Activated T-cell treated with anti-CD3 and anti-CD28 coated beads, Interleukin-2, amount 50 U/mL, for 24 hours (primary cell): ENCODE measurements around the gene PKMYT1.

Experiments
- DNase-seq: peaks from one replicate; pipeline ENCODE4 v3.0.0-alpha.2; 2020
- H3K27ac Mint-ChIP-seq: 2 replicates; pipeline ENCODE4 v1.8.0; 2020; ENCODE audit warnings: mild to moderate bottlenecking, mixed read lengths
- H3K27me3 Mint-ChIP-seq: 2 replicates; pipeline ENCODE4 v1.8.0; 2020; ENCODE audit warnings: mixed read lengths
- H3K36me3 Mint-ChIP-seq: 2 replicates; pipeline ENCODE4 v1.8.0; 2020; ENCODE audit warnings: low read depth, mixed read lengths
- H3K4me1 Mint-ChIP-seq: 2 replicates; pipeline ENCODE4 v1.8.0; 2020; ENCODE audit warnings: low read depth, mixed read lengths
- H3K4me3 Mint-ChIP-seq: 2 replicates; pipeline ENCODE4 v1.8.0; 2020; ENCODE audit warnings: mild to moderate bottlenecking, moderate library complexity, mixed read lengths
- H3K9me3 Mint-ChIP-seq: 2 replicates; pipeline ENCODE4 v1.8.0; 2020; ENCODE audit warnings: mixed read lengths

The PKMYT1 gene

GRCh38 chr16:2992383-2993081, 12.3 kb upstream of the PKMYT1 start:
- H3K9me3 Mint-ChIP-seq: no peaks in the 10 kb centered on the region

GRCh38 chr16:2991566-2992261, 11.5 kb upstream of the PKMYT1 start:
- no peak for DNase-seq
- no peaks in the 10 kb centered on the region for H3K4me1 Mint-ChIP-seq
- H3K9me3 Mint-ChIP-seq: no peaks in the 10 kb centered on the region
- no peak overlapping the region for H3K4me3 Mint-ChIP-seq
- H3K27me3 Mint-ChIP-seq: no peaks in the 10 kb centered on the region
- H3K36me3 Mint-ChIP-seq: no peaks in the 10 kb centered on the region
- H3K27ac Mint-ChIP-seq: no peak overlapping the region

More at GRCh38 chr16:2992383-2993081, 12.3 kb upstream of the PKMYT1 start:
- H3K27me3 Mint-ChIP-seq: no peaks in the 10 kb centered on the region
- H3K4me3 Mint-ChIP-seq: no peak overlapping the region
- no peaks in the 10 kb centered on the region for H3K36me3 Mint-ChIP-seq
- H3K4me1 Mint-ChIP-seq: no peaks in the 10 kb centered on the region
- H3K27ac Mint-ChIP-seq: no peak overlapping the region
- no peak for DNase-seq

GRCh38 chr16:2990891-2991290, 10.6 kb upstream of the PKMYT1 start:
- H3K27ac Mint-ChIP-seq: no peak overlapping the region
- no peak for DNase-seq
- H3K4me1 Mint-ChIP-seq: no peaks in the 10 kb centered on the region
- H3K27me3 Mint-ChIP-seq: peaks cover 2% of the 10 kb centered on the region
- no peaks in the 10 kb centered on the region for H3K9me3 Mint-ChIP-seq
- H3K4me3 Mint-ChIP-seq: no peak overlapping the region
- no peaks in the 10 kb centered on the region for H3K36me3 Mint-ChIP-seq

- Mint-ChIP-seq H3K36me3 (no peaks in the 10 kb centered on the region), H3K27ac (no peak overlapping the region), H3K9me3 (no peaks in the 10 kb centered on the region), H3K4me3 (no peak overlapping the region), H3K27me3 (peaks cover 5% of the 10 kb centered on the region), H3K4me1 (peaks cover 5% of the 10 kb centered on the region)
- DNase-seq: no peak
Measured at GRCh38 chr16:2988590-2989099, 8.4 kb upstream of the PKMYT1 start.

GRCh38 chr16:2987833-2988232, 7.6 kb upstream of the PKMYT1 start:
- DNase-seq: no peak
- Mint-ChIP-seq H3K27me3 (peaks cover 5% of the 10 kb centered on the region), H3K9me3 (no peaks in the 10 kb centered on the region), H3K4me3 (no peak overlapping the region), H3K27ac (no peak overlapping the region), H3K4me1 (peaks cover 11% of the 10 kb centered on the region), H3K36me3 (no peaks in the 10 kb centered on the region)

GRCh38 chr16:2987286-2987685, 7.0 kb upstream of the PKMYT1 start:
- Mint-ChIP-seq H3K9me3 (no peaks in the 10 kb centered on the region), H3K4me3 (no peak overlapping the region), H3K27ac (no peak overlapping the region), H3K36me3 (no peaks in the 10 kb centered on the region), H3K27me3 (peaks cover 5% of the 10 kb centered on the region), H3K4me1 (peaks cover 11% of the 10 kb centered on the region)
- no peak for DNase-seq

GRCh38 chr16:2986623-2987188, 6.5 kb upstream of the PKMYT1 start:
- peaks cover 5% of the 10 kb centered on the region for H3K27me3 Mint-ChIP-seq
- peaks cover 14% of the 10 kb centered on the region for H3K4me1 Mint-ChIP-seq
- H3K27ac Mint-ChIP-seq: no peak overlapping the region
- no peaks in the 10 kb centered on the region for H3K9me3 Mint-ChIP-seq
- H3K36me3 Mint-ChIP-seq: no peaks in the 10 kb centered on the region
- H3K4me3 Mint-ChIP-seq: no peak overlapping the region
- DNase-seq: no peak

GRCh38 chr16:2985893-2986355, 5.7 kb upstream of the PKMYT1 start:
- no peak overlapping the region for H3K4me3 Mint-ChIP-seq
- no peak for DNase-seq
- peaks cover 20% of the 10 kb centered on the region for H3K4me1 Mint-ChIP-seq
- H3K27me3 Mint-ChIP-seq: peaks cover 5% of the 10 kb centered on the region
- H3K27ac Mint-ChIP-seq: no peak overlapping the region
- no peaks in the 10 kb centered on the region for H3K36me3 Mint-ChIP-seq
- H3K9me3 Mint-ChIP-seq: no peaks in the 10 kb centered on the region

GRCh38 chr16:2985462-2985861, 5.2 kb upstream of the PKMYT1 start:
- H3K36me3 Mint-ChIP-seq: peaks cover 3% of the 10 kb centered on the region
- H3K4me1 Mint-ChIP-seq: peaks cover 25% of the 10 kb centered on the region
- H3K4me3 Mint-ChIP-seq: no peak overlapping the region
- no peak overlapping the region for H3K27ac Mint-ChIP-seq
- H3K27me3 Mint-ChIP-seq: peaks cover 5% of the 10 kb centered on the region
- no peak for DNase-seq
- no peaks in the 10 kb centered on the region for H3K9me3 Mint-ChIP-seq

- peak; percentile 86 for DNase-seq
Measured at GRCh38 chr16:2983706-2984136, 3.5 kb upstream of the PKMYT1 start.

GRCh38 chr16:2982402-2982801, 2.2 kb upstream of the PKMYT1 start:
- H3K27me3 Mint-ChIP-seq: peaks cover 5% of the 10 kb centered on the region
- H3K4me3 Mint-ChIP-seq: peak overlapping the region; percentile 60
- no peak for DNase-seq
- no peak overlapping the region for H3K27ac Mint-ChIP-seq
- H3K4me1 Mint-ChIP-seq: peaks cover 33% of the 10 kb centered on the region
- no peaks in the 10 kb centered on the region for H3K9me3 Mint-ChIP-seq
- peaks cover 21% of the 10 kb centered on the region for H3K36me3 Mint-ChIP-seq

More at GRCh38 chr16:2983706-2984136, 3.5 kb upstream of the PKMYT1 start:
- Mint-ChIP-seq H3K9me3 (no peaks in the 10 kb centered on the region), H3K36me3 (peaks cover 10% of the 10 kb centered on the region), H3K27ac (no peak overlapping the region), H3K4me1 (peaks cover 28% of the 10 kb centered on the region), H3K27me3 (peaks cover 5% of the 10 kb centered on the region), H3K4me3 (peak overlapping the region; percentile 33)

- peaks cover 33% of the 10 kb centered on the region for H3K4me1 Mint-ChIP-seq
- H3K27ac Mint-ChIP-seq: peak overlapping the region; percentile 45
- DNase-seq: no peak
- peaks cover 26% of the 10 kb centered on the region for H3K36me3 Mint-ChIP-seq
- peak overlapping the region; percentile 60 for H3K4me3 Mint-ChIP-seq
- peaks cover 5% of the 10 kb centered on the region for H3K27me3 Mint-ChIP-seq
- no peaks in the 10 kb centered on the region for H3K9me3 Mint-ChIP-seq
Measured at GRCh38 chr16:2981899-2982250, 1.6 kb upstream of the PKMYT1 start.

GRCh38 chr16:2981177-2981898, 1.1 kb upstream of the PKMYT1 start:
- Mint-ChIP-seq H3K9me3 (no peaks in the 10 kb centered on the region), H3K27me3 (peaks cover 3% of the 10 kb centered on the region), H3K36me3 (peaks cover 31% of the 10 kb centered on the region), H3K27ac (peak overlapping the region; percentile 88), H3K4me3 (peak overlapping the region; percentile 90), H3K4me1 (peaks cover 33% of the 10 kb centered on the region)
- DNase-seq: no peak

- Mint-ChIP-seq H3K9me3 (no peaks in the 10 kb centered on the region), H3K36me3 (peaks cover 47% of the 10 kb centered on the region), H3K4me3 (peak overlapping the region; percentile 90), H3K27me3 (peaks cover 3% of the 10 kb centered on the region), H3K4me1 (peaks cover 33% of the 10 kb centered on the region), H3K27ac (peak overlapping the region; percentile 88)
- DNase-seq: no peak
Measured at GRCh38 chr16:2979669-2980226, 498 bp downstream of the PKMYT1 start.
